ENCODE measurements around the gene CCHCR1. TPM values are rescaled to one million over a fixed set of nuclear protein-coding genes. Genes with fewer than 3 reads are reported as not detected.

Gene CCHCR1
- total RNA-seq, 2 experiments from 2014 or later: 17.5 to 18.2 TPM

DNA sequence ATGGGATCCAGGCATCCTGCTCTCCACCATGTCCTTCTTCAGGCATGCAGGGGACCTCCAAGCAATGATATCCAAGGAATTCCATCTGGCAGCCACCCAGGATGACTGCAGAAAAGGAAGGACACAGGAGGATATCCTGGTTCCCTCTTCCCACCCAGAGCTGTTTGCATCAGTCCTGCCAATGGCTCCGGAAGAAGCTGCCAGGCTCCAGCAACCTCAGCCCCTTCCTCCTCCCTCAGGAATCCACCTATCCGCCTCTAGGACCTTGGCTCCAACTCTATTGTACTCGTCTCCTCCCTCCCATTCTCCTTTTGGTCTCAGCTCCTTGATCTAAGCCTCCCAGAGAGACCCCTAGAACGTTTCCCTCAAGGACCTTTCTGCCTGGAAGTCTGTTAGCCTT, 18.0 kb downstream of the CCHCR1 start:
- POLR2A ChIA-PET: interaction anchor here (1.6 kb wide), 2 partner anchors 53 to 215 kb away, joined by 4 to 6 read pairs; no protein-coding TSS in a partner anchor
- Mint-ChIP-seq H3K36me3 (ENCODE audit: low read depth) (peaks cover 13% of the 10 kb centered on the region), H3K27me3 (no peaks in the 10 kb centered on the region), H3K9me3 (no peaks in the 10 kb centered on the region), H3K4me3 (no peak overlapping the region), H3K27ac (no peak overlapping the region), H3K4me1 (ENCODE audit: low read depth) (peaks cover 6% of the 10 kb centered on the region)
- TF ChIP-seq, protein P1, sequence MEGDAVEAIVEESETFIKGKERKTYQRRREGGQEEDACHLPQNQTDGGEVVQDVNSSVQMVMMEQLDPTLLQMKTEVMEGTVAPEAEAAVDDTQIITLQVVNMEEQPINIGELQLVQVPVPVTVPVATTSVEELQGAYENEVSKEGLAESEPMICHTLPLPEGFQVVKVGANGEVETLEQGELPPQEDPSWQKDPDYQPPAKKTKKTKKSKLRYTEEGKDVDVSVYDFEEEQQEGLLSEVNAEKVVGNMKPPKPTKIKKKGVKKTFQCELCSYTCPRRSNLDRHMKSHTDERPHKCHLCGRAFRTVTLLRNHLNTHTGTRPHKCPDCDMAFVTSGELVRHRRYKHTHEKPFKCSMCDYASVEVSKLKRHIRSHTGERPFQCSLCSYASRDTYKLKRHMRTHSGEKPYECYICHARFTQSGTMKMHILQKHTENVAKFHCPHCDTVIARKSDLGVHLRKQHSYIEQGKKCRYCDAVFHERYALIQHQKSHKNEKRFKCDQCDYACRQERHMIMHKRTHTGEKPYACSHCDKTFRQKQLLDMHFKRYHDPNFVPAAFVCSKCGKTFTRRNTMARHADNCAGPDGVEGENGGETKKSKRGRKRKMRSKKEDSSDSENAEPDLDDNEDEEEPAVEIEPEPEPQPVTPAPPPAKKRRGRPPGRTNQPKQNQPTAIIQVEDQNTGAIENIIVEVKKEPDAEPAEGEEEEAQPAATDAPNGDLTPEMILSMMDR (IDR thresholded peaks at IDR 0.05): no peak
- Histone ChIP-seq H3K27ac (ENCODE audit: low read depth in 1 of 2, low read length in 2 of 2) (no peak overlapping the region), H3K4me1 (ENCODE audit: insufficient read depth, low read length) (peaks cover 9% of the 10 kb centered on the region), H3K36me3 (ENCODE audit: insufficient read depth, low read length) (peaks cover 7% of the 10 kb centered on the region), H3K27me3 (ENCODE audit: control insufficient read depth in 1 of 2, insufficient read depth in 2 of 2, low read length in 2 of 2) (no peaks in the 10 kb centered on the region), H3K9me3 (ENCODE audit: control insufficient read depth in 1 of 2, insufficient read depth in 1 of 2, low read length in 2 of 2) (no peaks in the 10 kb centered on the region), H3K4me3 (ENCODE audit: low read length) (no peak overlapping the region)
- DNase-seq: no peak
- intact Hi-C loops (cut with DNase I, micrococcal nuclease): no loop called here
- CTCF ChIA-PET: interaction anchor here (2.6 to 3.4 kb wide), 2 partner anchors 53 to 227 kb away, joined by 12 to 19 read pairs; no protein-coding TSS in a partner anchor
- no peak for ATAC-seq (ENCODE audit: poor library complexity)

DNA sequence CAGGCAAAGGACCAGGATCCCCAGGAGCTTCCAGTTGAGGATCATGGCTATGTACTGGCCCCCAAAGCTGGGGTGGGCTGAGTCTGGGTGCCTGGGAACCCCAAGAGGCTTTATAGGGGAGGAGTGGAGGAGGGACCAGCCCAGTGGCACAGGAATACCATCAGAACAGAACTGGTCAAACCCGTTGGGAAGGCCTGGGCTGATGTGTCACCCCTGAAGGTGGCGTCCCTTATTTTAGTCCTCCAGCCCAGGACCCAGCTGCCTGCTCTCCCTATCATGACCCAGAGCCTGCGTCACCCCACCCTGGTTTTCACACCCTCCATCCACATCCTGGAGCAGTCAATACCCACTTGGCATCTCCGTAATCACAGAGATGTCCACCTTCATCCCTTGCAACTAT, 18.6 kb downstream of the CCHCR1 start, which contains the start of gene PSORS1C2:
TSS of gene PSORS1C2 (minus strand) at position 85 of the 400 bp plus-strand sequence. CDS start at position 45, 40 bp downstream.
- Mint-ChIP-seq H3K27me3 (no peaks in the 10 kb centered on the region), H3K27ac (no peak within 1 kb of the TSS), H3K4me1 (ENCODE audit: low read depth) (peaks cover 6% of the 10 kb centered on the region), H3K9me3 (no peaks in the 10 kb centered on the region), H3K4me3 (no peak within 1 kb of the TSS), H3K36me3 (ENCODE audit: low read depth) (peaks cover 7% of the 10 kb centered on the region)
- Histone ChIP-seq H3K36me3 (ENCODE audit: insufficient read depth, low read length) (peaks cover 1% of the 10 kb centered on the region), H3K27ac (ENCODE audit: low read depth in 1 of 2, low read length in 2 of 2) (no peak within 1 kb of the TSS), H3K4me3 (ENCODE audit: low read length) (no peak within 1 kb of the TSS), H3K27me3 (ENCODE audit: control insufficient read depth in 1 of 2, insufficient read depth in 2 of 2, low read length in 2 of 2) (no peaks in the 10 kb centered on the region), H3K4me1 (ENCODE audit: insufficient read depth, low read length) (peaks cover 9% of the 10 kb centered on the region), H3K9me3 (ENCODE audit: control insufficient read depth in 1 of 2, insufficient read depth in 1 of 2, low read length in 2 of 2) (no peaks in the 10 kb centered on the region)
- TF ChIP-seq, protein P1 (IDR thresholded peaks at IDR 0.05): no peak
- no peak for DNase-seq
- POLR2A ChIA-PET: interaction anchor here (1.0 to 1.6 kb wide), 3 partner anchors 54 to 228 kb away, joined by 4 to 6 read pairs (median 5); no protein-coding TSS in a partner anchor
- ATAC-seq (ENCODE audit: poor library complexity): no peak
- intact Hi-C loops (cut with DNase I, micrococcal nuclease): no loop called here
- CTCF ChIA-PET: interaction anchor here (2.6 to 3.4 kb wide), 2 partner anchors 53 to 228 kb away, joined by 12 to 19 read pairs; no protein-coding TSS in a partner anchor

DNA sequence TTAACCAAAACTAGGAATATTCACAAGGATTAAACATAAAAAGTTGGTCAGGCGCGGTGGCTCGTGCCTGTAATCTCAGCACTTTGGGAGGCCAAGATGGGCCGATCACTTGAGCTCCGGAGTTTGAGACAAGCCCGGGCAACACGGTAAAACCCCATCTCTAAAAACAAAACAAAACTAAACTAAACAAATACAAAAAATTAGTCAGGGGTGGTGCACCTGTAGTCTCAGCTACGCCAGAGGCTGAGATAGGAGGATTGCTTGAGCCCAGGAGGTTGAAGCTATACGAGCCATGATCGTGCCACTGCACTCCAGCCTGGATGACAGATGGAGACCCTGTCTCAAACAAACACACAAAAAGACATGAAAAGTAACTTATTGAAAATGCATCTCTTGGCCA, 21.9 kb downstream of the CCHCR1 start:
- DNase-seq (no peak), ATAC-seq (ENCODE audit: poor library complexity) (no peak)
- no peaks in the 10 kb centered on the region for H3K9me3 ChIP-seq (ENCODE audit: control insufficient read depth in 1 of 2, insufficient read depth in 1 of 2, low read length in 2 of 2)
- H3K4me3 ChIP-seq (ENCODE audit: low read length): no peak overlapping the region
- Mint-ChIP-seq H3K4me3 (no peak overlapping the region), H3K9me3 (no peaks in the 10 kb centered on the region), H3K27me3 (no peaks in the 10 kb centered on the region), H3K27ac (no peak overlapping the region), H3K4me1 (ENCODE audit: low read depth) (peaks cover 6% of the 10 kb centered on the region), H3K36me3 (ENCODE audit: low read depth) (no peaks in the 10 kb centered on the region)
- H3K4me1 ChIP-seq (ENCODE audit: insufficient read depth, low read length): peaks cover 9% of the 10 kb centered on the region
- POLR2A ChIA-PET: no interaction called here
- no peaks in the 10 kb centered on the region for H3K36me3 ChIP-seq (ENCODE audit: insufficient read depth, low read length)
- no peaks in the 10 kb centered on the region for H3K27me3 ChIP-seq (ENCODE audit: control insufficient read depth in 1 of 2, insufficient read depth in 2 of 2, low read length in 2 of 2)
- TF ChIP-seq, protein P1 (IDR thresholded peaks at IDR 0.05): no peak
- CTCF ChIA-PET: no interaction called here
- no peak overlapping the region for H3K27ac ChIP-seq (ENCODE audit: low read depth in 1 of 2, low read length in 2 of 2)
- intact Hi-C loops (cut with DNase I, micrococcal nuclease): loop anchor here in 1 of 2 experiments (2.0 kb wide), 1 partner anchor 253 kb away; no protein-coding TSS in a partner anchor
